Neural cell (in vitro differentiated cells): Measurements from ENCODE around the gene CAPN2.

Experiments
- CTCF ChIP-seq: fragments of 450-650 bp; IDR thresholded peaks from 2 replicates; pipeline ENCODE4 v1.5.1; 2014; ENCODE audit warnings: antibody characterized with exemption, mild to moderate bottlenecking, moderate library complexity; ENCODE audit not compliant: poor library complexity, severe bottlenecking
- EP300 ChIP-seq: fragments of 450-650 bp; conservative IDR thresholded peaks from 2 replicates; pipeline ENCODE4 v1.6.1; 2014; ENCODE audit warnings: antibody characterized with exemption, mild to moderate bottlenecking, moderate library complexity; ENCODE audit not compliant: poor library complexity, severe bottlenecking
- EZH2 ChIP-seq: fragments of 200-600, 300-800 bp; shearing (Covaris generic), sonication (generic); IDR thresholded peaks from 2 replicates; pipeline ENCODE4 v1.6.1; 2014; ENCODE audit warnings: antibody characterized with exemption, low read length, borderline replicate concordance, mild to moderate bottlenecking; ENCODE audit not compliant: insufficient read depth, poor library complexity, severe bottlenecking
- MXI1 ChIP-seq: fragments of 450-650 bp; conservative IDR thresholded peaks from 2 replicates; pipeline ENCODE4 v1.6.1; 2014; ENCODE audit warnings: antibody characterized with exemption, mild to moderate bottlenecking; ENCODE audit not compliant: poor library complexity, severe bottlenecking
- POLR2AphosphoS5 ChIP-seq: IDR thresholded peaks from 2 replicates; pipeline ENCODE4 v1.6.1; 2012
- RAD21 ChIP-seq: fragments of 450-650 bp; conservative IDR thresholded peaks from 2 replicates; pipeline ENCODE4 v1.6.1; 2014; ENCODE audit warnings: antibody characterized with exemption, mild to moderate bottlenecking, moderate library complexity
- SMC3 ChIP-seq: fragments of 450-650 bp; conservative IDR thresholded peaks from 2 replicates; pipeline ENCODE4 v1.6.1; 2014; ENCODE audit warnings: antibody characterized with exemption, mild to moderate bottlenecking, moderate library complexity; ENCODE audit not compliant: poor library complexity

- no peak for TF ChIP-seq CTCF
- no peak for TF ChIP-seq EP300
- no peak for TF ChIP-seq MXI1
- TF ChIP-seq POLR2AphosphoS5, result no peak
- TF ChIP-seq EZH2, result no peak
- no peak for TF ChIP-seq SMC3
- no peak for TF ChIP-seq RAD21
Measured at GRCh38 chr1:223717123-223717522, 4.8 kb downstream of the CAPN2 start.
